Measurements from ENCODE around the gene IRGC. TPM values are rescaled to one million over a fixed set of nuclear protein-coding genes. Genes with fewer than 3 reads are reported as not detected.

The IRGC gene
- total RNA-seq, 4 donors from 2014 or later: not detected

GRCh38 chr19:43692877-43693276 is 23.0 kb upstream of the IRGC start:
- TF ChIP-seq POLR2A (IDR thresholded peaks at IDR 0.05; ENCODE audit: low read depth): no peak
- no peak for TF ChIP-seq EP300 (IDR thresholded peaks at IDR 0.05)
- TF ChIP-seq POLR2AphosphoS5 (IDR thresholded peaks at IDR 0.05): no peak
- no peak for TF ChIP-seq CTCF (IDR thresholded peaks at IDR 0.05)

GRCh38 chr19:43694553-43694952 is 21.3 kb upstream of the IRGC start:
- Histone ChIP-seq H3K4me1 (peaks cover 6 to 7% (median 7%) of the 10 kb centered on the region in 4 donors), H3K27ac (replicated peaks in 1 of 4) (no peak overlapping the region), H3K36me3 (no peaks in the 10 kb centered on the region), H3K9me3 (peaks cover 0 to 26% (median 24%) of the 10 kb centered on the region in 4 donors), H3K27me3 (peaks cover 0 to 23% (median 6%) of the 10 kb centered on the region in 4 donors), H3K4me3 (no peak overlapping the region)
- no peak for DNase-seq (ENCODE audit: extremely low spot score)
- intact Hi-C loops (cut with DNase I): no loop called here
- no peak for TF ChIP-seq POLR2A (IDR thresholded peaks at IDR 0.05; ENCODE audit: low read depth)
- TF ChIP-seq CTCF (IDR thresholded peaks at IDR 0.05): no peak
- no peak for TF ChIP-seq EP300 (IDR thresholded peaks at IDR 0.05)
- TF ChIP-seq POLR2AphosphoS5 (IDR thresholded peaks at IDR 0.05): no peak
- WGBS: 75% methylated on average over 3 of the region's 5 CpGs

More at GRCh38 chr19:43692877-43693276, 23.0 kb upstream of the IRGC start:
- H3K36me3 ChIP-seq: no peaks in the 10 kb centered on the region
- peaks cover 0 to 10% (median 0%) of the 10 kb centered on the region in 4 donors for H3K27me3 ChIP-seq
- WGBS: 71% methylated on average over 4 of the region's 4 CpGs
- DNase-seq (ENCODE audit: extremely low spot score): no peak
- no peaks in the 10 kb centered on the region for H3K4me1 ChIP-seq
- no peak overlapping the region for H3K4me3 ChIP-seq
- peaks cover 0 to 26% (median 24%) of the 10 kb centered on the region in 4 donors for H3K9me3 ChIP-seq
- no peak overlapping the region for H3K27ac ChIP-seq (replicated peaks in 1 of 4)
- intact Hi-C loops (cut with DNase I): no loop called here

- Histone ChIP-seq H3K4me1 (peaks cover 7 to 21% (median 19%) of the 10 kb centered on the region in 4 donors), H3K27me3 (peaks cover 0 to 34% (median 8%) of the 10 kb centered on the region in 4 donors), H3K9me3 (peaks cover 0 to 22% (median 13%) of the 10 kb centered on the region in 4 donors), H3K36me3 (no peaks in the 10 kb centered on the region), H3K4me3 (no peak overlapping the region), H3K27ac (replicated peaks in 1 of 4) (no peak overlapping the region)
- intact Hi-C loops (cut with DNase I): no loop called here
- WGBS: 81% methylated on average over 6 of the region's 6 CpGs
- TF ChIP-seq POLR2AphosphoS5 (IDR thresholded peaks at IDR 0.05): no peak
- no peak for TF ChIP-seq CTCF (IDR thresholded peaks at IDR 0.05)
- DNase-seq (ENCODE audit: extremely low spot score): no peak
Measured at GRCh38 chr19:43695985-43696704, 19.7 kb upstream of the IRGC start.

- WGBS: 61% methylated on average over 5 of the region's 5 CpGs
- Histone ChIP-seq H3K36me3 (no peaks in the 10 kb centered on the region), H3K27ac (replicated peaks in 1 of 4) (no peak overlapping the region), H3K4me3 (no peak overlapping the region), H3K27me3 (peaks cover 0 to 34% (median 8%) of the 10 kb centered on the region in 4 donors), H3K4me1 (peaks cover 7 to 21% (median 19%) of the 10 kb centered on the region in 4 donors), H3K9me3 (peaks cover 0 to 10% (median 1%) of the 10 kb centered on the region in 4 donors)
- no peak for DNase-seq (ENCODE audit: extremely low spot score)
- TF ChIP-seq CTCF (IDR thresholded peaks at IDR 0.05): no peak
- intact Hi-C loops (cut with DNase I): no loop called here
Measured at GRCh38 chr19:43697295-43697694, 18.6 kb upstream of the IRGC start.

All from esophagus muscularis mucosa (tissue), 4 donors.